Stomach smooth muscle (tissue), 2 donors: ENCODE measurements around the gene STX16.

ENCODE experiments used
- H3K27ac ChIP-seq: one replicate; pipeline ENCODE4 v1.7.0; 2013; ENCODE audit warnings: mild to moderate bottlenecking, low read length, inconsistent platforms
- H3K27me3 ChIP-seq, 2 donors: one replicate each; pipeline ENCODE4 v1.7.0; 2013; ENCODE audit warnings: low read length in 2 of 2; ENCODE audit not compliant: insufficient read depth in 2 of 2, control insufficient read depth in 1 of 2
- H3K36me3 ChIP-seq, 2 donors: one replicate each; pipeline ENCODE4 v1.7.0; 2013; ENCODE audit warnings: low read length in 2 of 2; ENCODE audit not compliant: control insufficient read depth in 2 of 2, insufficient read depth in 2 of 2
- H3K4me1 ChIP-seq: one replicate; pipeline ENCODE4 v1.7.0; 2013; ENCODE audit warnings: low read length; ENCODE audit not compliant: control insufficient read depth, insufficient read depth
- H3K4me3 ChIP-seq, 2 donors: one replicate each; pipeline ENCODE4 v1.7.0; 2013; ENCODE audit warnings: low read length in 2 of 2
- H3K9ac ChIP-seq, 2 donors: one replicate each; pipeline ENCODE4 v1.7.0; 2013; ENCODE audit warnings: low read length in 2 of 2, mild to moderate bottlenecking in 1 of 2
- H3K9me3 ChIP-seq, 2 donors: one replicate each; pipeline ENCODE4 v1.7.0; 2013; ENCODE audit warnings: low read length in 2 of 2; ENCODE audit not compliant: control insufficient read depth in 2 of 2
- donor health status: healthy.
- donor health status: Pancreatic carcinoma.

Gene STX16

GRCh38 chr20:58708246-58708931, 57.3 kb downstream of the STX16 start:
- Histone ChIP-seq H3K4me3 (no peak overlapping the region), H3K27me3 (no peaks in the 10 kb centered on the region), H3K9ac (no peak overlapping the region), H3K36me3 (peaks cover 8 to 21% of the 10 kb centered on the region in 2 donors), H3K27ac (no peak overlapping the region), H3K9me3 (no peaks in the 10 kb centered on the region), H3K4me1 (peaks cover 6% of the 10 kb centered on the region)

- Histone ChIP-seq H3K36me3 (peaks cover under 1 to 13% of the 10 kb centered on the region in 2 donors), H3K27ac (no peak overlapping the region), H3K4me3 (no peak overlapping the region), H3K9me3 (no peaks in the 10 kb centered on the region), H3K27me3 (no peaks in the 10 kb centered on the region), H3K9ac (no peak overlapping the region), H3K4me1 (peaks cover 6% of the 10 kb centered on the region)
Measured at GRCh38 chr20:58709013-58709702, 58.1 kb downstream of the STX16 start.

GRCh38 chr20:58709703-58710039, 58.6 kb downstream of the STX16 start:
- Histone ChIP-seq H3K9me3 (no peaks in the 10 kb centered on the region), H3K4me3 (no peak overlapping the region), H3K4me1 (peaks cover 6% of the 10 kb centered on the region), H3K27me3 (no peaks in the 10 kb centered on the region), H3K9ac (no peak overlapping the region), H3K27ac (no peak overlapping the region), H3K36me3 (peaks cover 0 to 10% of the 10 kb centered on the region in 2 donors)

- no peak overlapping the region for H3K27ac ChIP-seq
- H3K27me3 ChIP-seq, result no peaks in the 10 kb centered on the region
- H3K4me1 ChIP-seq, result peaks cover 6% of the 10 kb centered on the region
- no peak overlapping the region for H3K9ac ChIP-seq
- no peak overlapping the region for H3K4me3 ChIP-seq
- H3K9me3 ChIP-seq, result no peaks in the 10 kb centered on the region
- H3K36me3 ChIP-seq, result peaks cover 0 to 4% of the 10 kb centered on the region in 2 donors
Measured at GRCh38 chr20:58710481-58711265, 59.6 kb downstream of the STX16 start.

GRCh38 chr20:58711266-58712051, 60.4 kb downstream of the STX16 start:
- Histone ChIP-seq H3K36me3 (peaks cover 0 to 2% of the 10 kb centered on the region in 2 donors), H3K27ac (no peak overlapping the region), H3K4me3 (no peak overlapping the region), H3K9ac (no peak overlapping the region), H3K27me3 (no peaks in the 10 kb centered on the region), H3K4me1 (peaks cover under 1% of the 10 kb centered on the region), H3K9me3 (no peaks in the 10 kb centered on the region)

GRCh38 chr20:58712151-58712791, 61.2 kb downstream of the STX16 start:
- no peaks in the 10 kb centered on the region for H3K4me1 ChIP-seq

GRCh38 chr20:58712806-58713731, 62.0 kb downstream of the STX16 start:
- Histone ChIP-seq H3K36me3 (peaks cover 0 to 2% of the 10 kb centered on the region in 2 donors), H3K4me3 (no peak overlapping the region), H3K27ac (no peak overlapping the region), H3K9me3 (no peaks in the 10 kb centered on the region), H3K4me1 (no peaks in the 10 kb centered on the region), H3K9ac (no peak overlapping the region), H3K27me3 (no peaks in the 10 kb centered on the region)

More at GRCh38 chr20:58712151-58712791, 61.2 kb downstream of the STX16 start:
- Histone ChIP-seq H3K9ac (no peak overlapping the region), H3K36me3 (peaks cover 0 to 2% of the 10 kb centered on the region in 2 donors), H3K27me3 (no peaks in the 10 kb centered on the region), H3K9me3 (no peaks in the 10 kb centered on the region), H3K27ac (no peak overlapping the region), H3K4me3 (no peak overlapping the region)

- Histone ChIP-seq H3K27ac (no peak overlapping the region), H3K9me3 (no peaks in the 10 kb centered on the region), H3K36me3 (peaks cover 0 to 2% of the 10 kb centered on the region in 2 donors), H3K9ac (no peak overlapping the region), H3K4me3 (no peak overlapping the region), H3K27me3 (no peaks in the 10 kb centered on the region), H3K4me1 (no peaks in the 10 kb centered on the region)
Measured at GRCh38 chr20:58713801-58714339, 62.8 kb downstream of the STX16 start.

- Histone ChIP-seq H3K4me3 (no peak overlapping the region), H3K9me3 (no peaks in the 10 kb centered on the region), H3K27ac (no peak overlapping the region), H3K36me3 (peaks cover 0 to 2% of the 10 kb centered on the region in 2 donors), H3K4me1 (no peaks in the 10 kb centered on the region), H3K27me3 (peaks cover 0 to 2% of the 10 kb centered on the region in 2 donors), H3K9ac (no peak overlapping the region)
Measured at GRCh38 chr20:58714340-58714922, 63.3 kb downstream of the STX16 start.
